Measurements from ENCODE around the gene RNF4. TPM values are rescaled to one million over a fixed set of nuclear protein-coding genes. Genes with fewer than 3 reads are reported as not detected.

The RNF4 gene
- total RNA-seq, 1 experiment from 2014 or later = 81.4 TPM

GRCh38 chr4:2432004-2432403, 36.9 kb upstream of the RNF4 start:
- no TSS peak for BruUV-seq (replicated peaks)
- no peaks in the 10 kb centered on the region for H3K36me3 Mint-ChIP-seq (ENCODE audit: insufficient read depth, unreplicated experiment)
- H3K4me3 Mint-ChIP-seq (ENCODE audit: unreplicated experiment) = no peak overlapping the region
- H3K27me3 Mint-ChIP-seq (ENCODE audit: insufficient read depth, unreplicated experiment) = peaks cover 15% of the 10 kb centered on the region
- H3K27ac Mint-ChIP-seq (ENCODE audit: low read depth, unreplicated experiment) = no peak overlapping the region
- no peaks in the 10 kb centered on the region for H3K4me1 Mint-ChIP-seq (ENCODE audit: insufficient read depth, unreplicated experiment)
- intact Hi-C loops (cut with micrococcal nuclease) = no loop called here
- TF ChIP-seq, protein P1, sequence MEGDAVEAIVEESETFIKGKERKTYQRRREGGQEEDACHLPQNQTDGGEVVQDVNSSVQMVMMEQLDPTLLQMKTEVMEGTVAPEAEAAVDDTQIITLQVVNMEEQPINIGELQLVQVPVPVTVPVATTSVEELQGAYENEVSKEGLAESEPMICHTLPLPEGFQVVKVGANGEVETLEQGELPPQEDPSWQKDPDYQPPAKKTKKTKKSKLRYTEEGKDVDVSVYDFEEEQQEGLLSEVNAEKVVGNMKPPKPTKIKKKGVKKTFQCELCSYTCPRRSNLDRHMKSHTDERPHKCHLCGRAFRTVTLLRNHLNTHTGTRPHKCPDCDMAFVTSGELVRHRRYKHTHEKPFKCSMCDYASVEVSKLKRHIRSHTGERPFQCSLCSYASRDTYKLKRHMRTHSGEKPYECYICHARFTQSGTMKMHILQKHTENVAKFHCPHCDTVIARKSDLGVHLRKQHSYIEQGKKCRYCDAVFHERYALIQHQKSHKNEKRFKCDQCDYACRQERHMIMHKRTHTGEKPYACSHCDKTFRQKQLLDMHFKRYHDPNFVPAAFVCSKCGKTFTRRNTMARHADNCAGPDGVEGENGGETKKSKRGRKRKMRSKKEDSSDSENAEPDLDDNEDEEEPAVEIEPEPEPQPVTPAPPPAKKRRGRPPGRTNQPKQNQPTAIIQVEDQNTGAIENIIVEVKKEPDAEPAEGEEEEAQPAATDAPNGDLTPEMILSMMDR (IDR thresholded peaks at IDR 0.05; ENCODE audit: unreplicated experiment) = no peak
- POLR2A ChIA-PET = interaction anchor here (0.7 kb wide), 1 partner anchor 184 kb away, joined by 3 read pairs; no protein-coding TSS in a partner anchor
- CTCF ChIA-PET = no interaction called here
- H3K9me3 Mint-ChIP-seq (ENCODE audit: unreplicated experiment) = no peaks in the 10 kb centered on the region
- no peak for DNase-seq (ENCODE audit: unreplicated experiment)

DNA sequence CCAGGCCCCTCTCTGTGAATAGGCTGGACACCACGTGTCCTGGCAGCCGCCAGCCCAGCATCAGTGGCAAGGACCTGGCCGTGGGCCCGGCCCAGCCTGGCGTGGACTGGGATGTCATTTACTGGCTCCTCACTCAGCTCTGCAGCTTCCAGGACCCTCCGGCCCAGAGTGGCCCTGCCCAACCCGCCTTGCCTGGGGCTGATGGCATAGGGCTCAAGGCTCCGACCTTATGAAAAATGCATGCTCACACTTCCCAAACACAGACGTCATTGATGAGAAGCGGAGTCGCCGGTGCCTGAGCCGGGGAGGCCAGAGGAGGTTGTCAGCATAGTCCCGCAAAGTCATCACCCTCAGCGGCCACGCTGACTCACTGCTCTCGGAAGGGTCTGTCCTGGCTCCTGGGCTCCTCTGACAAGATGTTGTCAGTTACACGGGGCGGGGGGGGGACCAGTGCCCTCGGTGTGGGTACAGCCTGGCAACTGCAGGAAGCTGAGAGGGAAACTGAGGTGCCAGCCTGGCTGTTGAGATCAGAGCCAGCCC, 35.8 kb upstream of the RNF4 start:
- Mint-ChIP-seq H3K36me3 (ENCODE audit: insufficient read depth, unreplicated experiment) (no peaks in the 10 kb centered on the region), H3K9me3 (ENCODE audit: unreplicated experiment) (no peaks in the 10 kb centered on the region), H3K4me3 (ENCODE audit: unreplicated experiment) (no peak overlapping the region), H3K27me3 (ENCODE audit: insufficient read depth, unreplicated experiment) (peaks cover 15% of the 10 kb centered on the region), H3K27ac (ENCODE audit: low read depth, unreplicated experiment) (no peak overlapping the region), H3K4me1 (ENCODE audit: insufficient read depth, unreplicated experiment) (no peaks in the 10 kb centered on the region)
- ChIA-PET CTCF (no interaction called here), POLR2A (no interaction called here)
- intact Hi-C loops (cut with micrococcal nuclease) = no loop called here
- BruUV-seq (replicated peaks) = no TSS peak
- TF ChIP-seq, protein P1 (IDR thresholded peaks at IDR 0.05; ENCODE audit: unreplicated experiment) = no peak
- DNase-seq (ENCODE audit: unreplicated experiment) = peak; percentile 44

- no peak for DNase-seq (ENCODE audit: unreplicated experiment)
- ChIA-PET POLR2A (interaction anchor here (0.7 kb wide), 1 partner anchor 303 kb away, joined by 3 read pairs; no protein-coding TSS in a partner anchor), CTCF (interaction anchor here (0.5 to 0.9 kb wide), 2 partner anchors 26 to 216 kb away, joined by 3 read pairs; no protein-coding TSS in a partner anchor)
- Mint-ChIP-seq H3K27me3 (ENCODE audit: insufficient read depth, unreplicated experiment) (peaks cover 15% of the 10 kb centered on the region), H3K36me3 (ENCODE audit: insufficient read depth, unreplicated experiment) (no peaks in the 10 kb centered on the region), H3K27ac (ENCODE audit: low read depth, unreplicated experiment) (no peak overlapping the region), H3K9me3 (ENCODE audit: unreplicated experiment) (no peaks in the 10 kb centered on the region), H3K4me1 (ENCODE audit: insufficient read depth, unreplicated experiment) (no peaks in the 10 kb centered on the region), H3K4me3 (ENCODE audit: unreplicated experiment) (no peak overlapping the region)
- BruUV-seq (replicated peaks) = no TSS peak
- intact Hi-C loops (cut with micrococcal nuclease) = no loop called here
- TF ChIP-seq, protein P1 (IDR thresholded peaks at IDR 0.05; ENCODE audit: unreplicated experiment) = no peak
Measured at GRCh38 chr4:2433609-2434350, 35.1 kb upstream of the RNF4 start.

DNA sequence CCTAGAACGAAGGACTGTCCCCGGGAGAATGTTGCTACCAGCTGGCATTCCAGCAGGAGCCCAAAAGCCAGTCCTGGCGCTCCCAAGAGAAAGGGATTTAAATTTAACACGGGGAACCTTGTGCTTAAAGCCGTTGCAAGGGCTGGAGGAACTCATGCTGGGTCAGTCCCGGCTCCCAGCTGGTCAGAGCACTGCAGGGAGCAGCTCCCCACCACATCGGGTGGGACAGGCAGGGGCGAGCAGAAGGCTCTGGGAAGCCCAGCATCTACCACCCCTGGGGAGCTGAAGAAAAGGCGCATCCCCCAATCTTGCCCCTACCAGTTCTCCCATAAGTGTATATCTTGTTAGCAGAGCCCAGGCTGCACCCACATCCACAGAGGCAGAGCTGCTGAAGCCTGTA, 34.5 kb upstream of the RNF4 start:
- TF ChIP-seq, protein P1 (IDR thresholded peaks at IDR 0.05; ENCODE audit: unreplicated experiment) = no peak
- CTCF ChIA-PET = interaction anchor here (0.5 to 0.9 kb wide), 2 partner anchors 25 to 217 kb away, joined by 3 read pairs; no protein-coding TSS in a partner anchor

More for the DNA sequence above, 34.5 kb upstream of the RNF4 start:
- H3K4me3 Mint-ChIP-seq (ENCODE audit: unreplicated experiment) = no peak overlapping the region
- no peaks in the 10 kb centered on the region for H3K36me3 Mint-ChIP-seq (ENCODE audit: insufficient read depth, unreplicated experiment)
- no peak for DNase-seq (ENCODE audit: unreplicated experiment)
- no peaks in the 10 kb centered on the region for H3K4me1 Mint-ChIP-seq (ENCODE audit: insufficient read depth, unreplicated experiment)
- peaks cover 15% of the 10 kb centered on the region for H3K27me3 Mint-ChIP-seq (ENCODE audit: insufficient read depth, unreplicated experiment)
- intact Hi-C loops (cut with micrococcal nuclease) = no loop called here
- no TSS peak for BruUV-seq (replicated peaks)
- no peaks in the 10 kb centered on the region for H3K9me3 Mint-ChIP-seq (ENCODE audit: unreplicated experiment)
- H3K27ac Mint-ChIP-seq (ENCODE audit: low read depth, unreplicated experiment) = no peak overlapping the region
- POLR2A ChIA-PET = interaction anchor here (0.7 kb wide), 1 partner anchor 302 kb away, joined by 3 read pairs; no protein-coding TSS in a partner anchor

Measured in MCF 10A (cell line).